GM18907 (cell line): Measurements from ENCODE around the gene ZNF775.
A peak's percentile ranks its signal among the peaks of the same experiment; 100 is the strongest.

ENCODE experiments used
- ATAC-seq: cut with Tn5 transposase; IDR thresholded peaks from one replicate; pipeline ENCODE4 v1.9.1; 2021; ENCODE audit warnings: mild to moderate bottlenecking, moderate library complexity; ENCODE audit not compliant: unreplicated experiment

ZNF775 gene

DNA sequence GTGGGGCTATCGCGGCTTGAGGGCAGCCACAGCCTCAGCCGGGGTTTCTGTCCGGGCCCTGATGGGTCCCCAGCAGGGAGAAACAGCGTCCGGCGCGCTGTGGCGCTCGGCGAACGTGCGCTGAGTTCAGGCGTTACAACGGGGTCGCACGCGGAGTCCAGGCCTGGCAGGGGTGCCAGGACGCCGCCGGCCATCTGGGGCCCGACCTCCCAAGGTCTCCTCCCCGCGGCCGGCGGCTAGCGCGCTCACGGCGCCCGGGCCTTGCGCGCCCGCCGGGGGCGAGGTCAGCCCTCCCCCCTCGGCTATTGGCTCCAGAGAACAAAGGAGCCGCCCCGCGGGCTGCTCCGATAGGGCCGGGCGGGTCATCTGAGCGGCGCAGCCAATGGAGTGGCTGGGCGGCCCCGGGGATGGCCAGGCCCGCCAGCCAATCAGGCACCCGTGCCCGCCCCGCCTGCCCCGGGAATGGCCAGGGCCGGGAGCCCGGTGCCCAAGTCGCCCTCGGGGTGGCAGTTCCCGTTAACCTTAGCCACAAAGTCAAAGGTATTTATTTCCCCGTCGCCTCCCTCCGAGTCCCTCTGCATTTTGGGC is at the start of gene ZNF775:
ZNF775 (plus strand) TSS at position 478 of the 588 bp plus-strand sequence. CDS start 9,141 bp downstream, outside the sequence.
- ATAC-seq: peak; percentile 68

DNA sequence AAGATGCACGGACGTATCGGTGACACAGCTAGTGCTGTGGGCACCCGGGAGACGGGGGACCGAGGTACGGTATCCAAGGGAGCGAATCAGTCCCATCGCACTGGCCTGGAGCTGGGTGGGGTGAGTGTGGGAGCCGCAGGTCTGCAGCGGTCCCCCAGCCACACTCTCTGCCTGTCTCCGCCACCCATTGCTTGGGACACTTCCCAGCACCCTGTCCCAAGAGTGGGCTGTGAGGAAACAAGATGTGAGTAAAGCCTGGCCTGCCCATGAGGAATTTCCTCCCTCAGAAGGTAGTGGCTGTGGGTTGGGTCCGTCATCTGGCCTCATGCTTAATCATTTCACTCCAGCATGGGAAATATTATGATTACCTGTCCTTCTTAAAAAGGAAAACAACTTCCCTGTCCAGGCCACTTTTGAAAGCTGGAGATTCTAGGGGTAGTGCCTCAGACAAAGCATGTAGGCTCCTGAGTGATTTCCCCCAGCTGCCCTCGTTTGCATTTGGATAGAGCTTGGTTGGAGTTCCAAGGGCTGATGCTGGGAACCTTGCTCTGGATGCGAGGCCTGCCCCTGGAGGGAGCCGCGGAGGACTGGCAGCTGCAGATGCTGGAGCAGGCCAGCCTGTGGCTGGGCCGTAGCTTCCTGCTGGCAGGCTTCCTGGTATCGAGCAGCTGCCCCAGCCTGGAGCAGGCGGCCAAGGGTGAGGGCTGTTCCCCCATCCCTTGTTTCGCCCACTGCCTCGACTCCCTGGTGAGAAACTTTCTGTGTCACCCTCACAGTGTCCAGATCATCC is 49.6 kb upstream of the ZNF775 start:
- no peak for ATAC-seq

DNA sequence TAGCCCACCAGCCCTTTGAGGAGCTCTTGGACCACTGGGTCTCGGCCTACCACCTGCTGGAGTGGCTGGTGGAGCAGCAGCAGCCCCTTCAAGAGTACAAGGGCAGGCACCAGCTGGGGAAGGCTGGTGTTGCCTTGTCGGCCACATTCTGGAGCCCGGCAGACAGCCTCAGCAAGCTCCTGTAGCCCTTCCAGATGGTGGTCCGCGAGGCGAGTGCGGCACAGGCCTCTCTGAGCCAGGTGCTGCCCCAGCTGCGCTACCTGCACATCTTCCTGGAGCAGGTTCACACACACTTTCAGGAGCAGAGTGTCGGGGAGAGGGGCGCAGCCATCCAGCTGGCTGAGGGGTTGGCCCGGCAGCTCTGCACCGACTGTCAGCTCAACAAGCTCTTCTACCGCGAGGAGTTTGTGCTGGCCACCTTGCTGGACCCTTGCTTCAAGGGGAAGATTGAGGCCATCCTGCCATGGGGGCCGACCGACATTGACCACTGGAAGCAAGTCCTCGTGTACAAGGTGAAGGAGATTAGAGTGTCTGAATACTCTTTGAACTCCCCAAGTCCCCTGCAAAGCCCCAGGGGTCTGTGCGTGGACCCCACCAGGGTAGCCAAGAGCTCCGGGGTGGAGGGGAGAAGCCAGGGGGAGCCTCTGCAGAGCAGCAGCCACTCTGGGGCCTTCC is 48.8 kb upstream of the ZNF775 start:
- ATAC-seq: no peak

DNA sequence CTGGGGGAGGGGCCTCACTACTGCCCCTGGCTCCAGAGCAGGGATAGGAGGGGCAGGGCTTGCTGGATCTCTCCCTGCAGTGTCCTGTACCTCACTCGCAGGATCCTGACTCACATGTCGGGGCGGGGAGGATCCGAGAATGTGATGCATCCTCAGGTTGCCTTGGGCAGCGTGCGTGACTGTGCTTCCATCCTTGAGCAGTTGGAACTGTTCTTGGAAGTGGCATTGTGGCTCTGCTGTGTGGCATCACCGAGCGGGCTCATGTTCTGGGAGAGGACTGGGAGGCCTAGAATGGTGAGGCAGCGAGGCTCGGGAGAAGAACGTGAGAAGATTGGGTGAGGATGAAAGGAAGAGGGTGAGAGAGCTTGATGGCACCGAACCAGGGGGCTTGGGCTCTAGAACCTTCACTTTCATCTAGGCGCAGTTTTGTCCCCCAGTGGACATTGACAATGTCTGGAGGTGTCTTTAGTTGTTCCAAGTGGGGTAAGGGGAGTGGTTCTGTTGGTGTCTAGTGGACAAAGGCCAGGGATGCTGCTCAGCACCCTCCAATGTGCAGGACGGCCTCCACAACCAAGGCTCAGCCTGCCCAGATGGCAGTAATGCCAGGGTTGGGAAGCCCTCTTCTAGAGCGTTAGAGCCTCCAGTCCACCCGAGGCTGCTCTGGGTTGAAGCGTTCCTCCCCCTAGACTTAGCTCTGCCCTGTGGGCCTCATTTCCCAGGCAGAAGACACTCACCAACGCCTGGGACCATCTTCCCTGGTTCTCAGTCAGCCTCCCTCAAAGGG is 46.1 kb upstream of the ZNF775 start:
- ATAC-seq: no peak

DNA sequence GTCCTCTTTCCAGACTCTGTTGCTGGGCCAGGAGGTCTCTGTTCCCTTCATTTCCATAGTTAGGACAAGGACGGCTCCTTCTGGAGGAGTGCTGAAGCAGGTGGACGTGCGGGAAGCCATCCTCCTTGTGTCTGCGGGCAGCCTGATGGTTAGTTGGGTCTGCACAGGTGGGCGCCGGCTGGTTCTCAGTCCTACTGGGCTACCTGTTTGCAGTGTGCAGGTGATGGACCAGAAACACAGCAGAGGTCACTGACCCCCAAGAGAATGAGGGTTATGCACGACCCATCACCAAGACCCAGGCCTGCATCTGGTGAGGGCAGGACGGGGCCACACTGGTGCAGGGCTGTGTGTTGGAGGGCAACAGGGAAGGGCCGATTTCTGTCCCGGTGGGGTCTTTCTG is 45.5 kb upstream of the ZNF775 start:
- no peak for ATAC-seq

DNA sequence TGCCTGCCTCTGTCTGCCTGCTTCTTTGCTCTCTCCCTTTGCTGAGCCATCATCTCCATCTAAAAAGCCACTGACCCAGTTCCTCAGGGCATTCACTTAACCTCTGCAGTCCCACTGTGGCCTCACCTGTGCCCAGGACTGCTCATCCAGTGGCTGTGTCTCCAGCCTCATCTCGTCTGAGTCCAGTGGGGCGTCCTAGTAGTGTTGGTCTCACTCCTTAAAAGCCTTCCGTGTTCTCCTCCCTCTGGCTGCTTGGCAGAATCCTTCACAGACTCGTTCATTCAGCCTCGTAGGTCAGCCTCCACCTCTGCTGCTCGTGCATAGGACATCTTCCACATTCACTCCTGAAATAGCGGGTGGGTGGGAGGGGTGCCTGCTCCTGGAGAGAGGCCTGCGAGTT is 45.0 kb upstream of the ZNF775 start:
- ATAC-seq: no peak

DNA sequence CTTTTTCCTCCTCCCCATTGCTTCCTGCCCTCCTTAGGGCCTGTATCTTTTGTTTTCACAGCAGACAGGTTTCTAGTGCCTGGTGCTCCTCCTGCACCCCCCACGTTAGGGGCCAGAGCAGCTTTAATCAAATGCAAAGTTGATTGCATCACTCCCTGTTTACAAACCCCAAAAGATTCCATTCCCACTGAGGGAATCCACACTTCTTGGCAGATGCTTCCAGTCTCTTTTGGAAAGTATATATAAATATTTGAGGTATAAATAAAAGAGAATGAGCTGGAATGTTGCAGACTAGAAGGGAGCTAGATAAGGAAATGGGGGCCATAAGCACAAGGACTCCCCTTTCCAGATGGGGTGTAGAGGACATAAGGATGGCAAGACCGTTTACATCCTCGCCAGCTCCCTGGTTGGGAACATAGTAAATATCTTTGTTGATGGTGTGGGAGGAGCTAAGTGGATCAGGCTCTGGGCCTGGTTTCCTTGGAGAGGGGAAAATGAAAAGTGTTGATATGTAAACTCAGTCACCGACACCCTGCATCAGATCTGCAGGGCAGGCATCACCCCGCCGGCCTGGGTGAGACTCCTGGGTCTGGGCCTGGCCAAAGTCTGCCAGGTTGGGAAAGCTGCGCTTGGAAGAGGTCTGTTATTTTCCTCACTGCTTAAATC is 43.9 kb upstream of the ZNF775 start:
- ATAC-seq: no peak

DNA sequence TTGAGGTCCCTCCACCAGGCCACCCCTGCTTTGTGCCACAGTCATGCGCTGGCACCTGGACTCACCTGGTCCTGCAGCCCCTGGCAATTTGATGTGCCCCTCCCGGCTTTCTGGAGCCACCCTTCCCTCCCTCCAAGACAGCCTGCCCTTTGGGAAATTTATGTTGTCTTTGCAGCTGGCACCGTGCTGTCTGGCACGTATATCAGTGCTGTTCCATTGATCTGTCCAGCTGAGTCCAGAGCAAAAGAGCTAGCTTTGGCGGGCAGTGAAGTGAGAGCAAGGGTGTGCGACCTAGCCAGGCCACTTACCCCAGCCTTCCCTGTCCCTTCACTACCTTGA is 43.4 kb upstream of the ZNF775 start:
- no peak for ATAC-seq

DNA sequence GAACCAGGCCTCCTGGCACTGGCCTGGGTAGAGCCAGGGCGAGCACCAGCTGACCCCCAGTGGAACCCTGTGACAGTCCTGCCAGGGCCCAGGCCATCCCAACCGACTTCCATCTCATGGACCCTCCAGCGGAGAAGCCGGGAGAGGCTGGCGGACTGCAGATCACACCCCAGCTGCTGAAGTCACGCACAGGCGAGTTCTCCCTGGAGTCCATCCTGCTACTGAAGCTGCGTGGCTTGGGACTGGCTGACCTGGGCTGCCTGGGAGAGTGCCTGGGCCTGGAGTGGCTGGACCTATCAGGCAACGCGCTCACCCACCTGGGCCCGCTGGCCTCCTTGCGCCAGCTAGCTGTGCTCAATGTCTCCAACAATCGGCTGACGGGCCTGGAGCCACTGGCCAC is 42.4 kb upstream of the ZNF775 start:
- ATAC-seq: no peak

DNA sequence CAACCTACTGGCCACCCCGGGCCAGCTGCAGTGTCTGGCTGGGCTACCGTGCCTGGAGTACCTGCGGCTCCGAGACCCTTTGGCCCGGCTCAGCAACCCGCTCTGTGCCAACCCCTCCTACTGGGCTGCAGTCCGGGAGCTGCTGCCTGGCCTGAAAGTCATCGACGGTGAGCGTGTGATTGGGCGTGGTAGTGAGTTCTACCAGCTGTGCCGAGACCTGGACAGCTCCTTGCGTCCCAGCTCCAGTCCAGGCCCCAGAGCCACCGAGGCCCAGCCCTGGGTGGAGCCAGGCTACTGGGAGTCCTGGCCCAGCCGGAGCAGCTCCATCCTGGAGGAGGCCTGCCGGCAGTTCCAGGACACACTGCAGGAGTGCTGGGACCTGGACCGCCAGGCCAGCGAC is 42.0 kb upstream of the ZNF775 start:
- ATAC-seq: no peak

DNA sequence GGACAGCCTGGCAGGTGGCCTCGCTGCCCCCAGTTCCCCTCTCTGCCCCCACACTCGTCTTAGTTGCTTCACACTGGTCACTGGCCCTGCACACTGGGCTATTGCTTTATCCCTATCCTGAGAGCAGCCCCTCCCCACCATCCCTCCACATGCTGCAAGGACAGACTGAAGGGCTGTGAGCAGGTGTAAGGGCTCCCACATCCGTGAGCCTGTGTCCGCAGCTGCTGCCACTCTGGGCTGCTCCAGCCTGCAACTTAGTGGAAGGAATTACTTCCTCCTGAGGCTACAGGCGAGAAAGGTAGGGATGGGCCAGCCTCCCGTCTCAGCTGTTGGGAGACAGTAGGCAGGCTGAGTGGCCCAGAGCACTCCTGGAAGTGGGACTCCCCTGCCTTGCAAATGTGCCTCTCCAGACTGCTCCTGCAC is 41.5 kb upstream of the ZNF775 start:
- ATAC-seq: no peak

DNA sequence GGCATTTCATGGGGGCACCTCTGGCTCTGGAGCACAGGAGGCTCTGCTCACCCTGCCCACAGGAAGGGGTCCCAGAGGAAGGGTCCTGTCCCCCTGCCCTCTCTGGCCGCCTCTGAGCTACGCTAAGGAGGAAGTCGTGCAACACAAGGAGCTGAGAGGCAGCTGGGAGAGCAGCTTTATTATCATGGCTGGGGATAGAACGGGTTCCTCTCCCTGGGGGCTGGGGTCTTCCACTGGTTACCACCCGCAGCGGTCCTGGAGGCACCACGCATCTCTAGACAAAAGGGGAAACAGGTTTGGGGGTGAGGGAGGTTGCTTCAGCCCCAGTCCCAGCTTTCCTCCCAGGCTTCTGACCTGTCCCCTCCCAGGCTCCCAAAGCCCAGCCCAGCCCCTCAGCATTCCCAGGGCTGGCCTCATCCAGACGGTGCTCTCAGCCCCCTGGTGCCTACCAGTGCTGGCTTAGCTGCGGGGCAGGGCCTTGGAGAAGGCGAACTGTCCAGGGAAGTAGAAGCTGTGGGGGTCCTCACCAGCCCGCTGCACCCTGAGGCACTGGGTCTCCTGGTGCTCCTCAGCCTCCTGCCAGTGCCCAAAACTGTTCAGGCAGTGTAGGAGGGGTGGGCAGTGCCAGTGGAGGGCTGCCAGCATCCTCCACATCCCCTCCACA is 40.8 kb upstream of the ZNF775 start:
- ATAC-seq: no peak

DNA sequence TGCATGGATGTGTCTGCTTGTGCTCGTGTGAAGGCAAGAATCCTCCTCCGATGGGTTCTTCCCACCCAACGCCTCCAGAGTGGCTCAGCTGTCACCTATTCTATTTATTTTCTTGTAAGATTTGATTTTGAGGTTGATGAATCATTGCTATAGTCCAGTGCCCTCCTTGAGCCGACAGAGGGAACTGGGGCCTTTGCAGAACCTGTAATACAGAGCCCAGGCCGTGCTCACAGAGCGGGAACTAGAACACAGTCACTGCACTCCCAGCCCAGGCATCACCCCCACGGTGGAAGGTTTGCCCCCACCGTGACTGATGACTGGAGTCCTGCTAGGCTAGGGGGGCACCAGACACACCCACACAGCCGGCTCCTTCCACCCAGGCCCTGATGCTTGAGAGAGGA is 39.7 kb upstream of the ZNF775 start:
- ATAC-seq: no peak

DNA sequence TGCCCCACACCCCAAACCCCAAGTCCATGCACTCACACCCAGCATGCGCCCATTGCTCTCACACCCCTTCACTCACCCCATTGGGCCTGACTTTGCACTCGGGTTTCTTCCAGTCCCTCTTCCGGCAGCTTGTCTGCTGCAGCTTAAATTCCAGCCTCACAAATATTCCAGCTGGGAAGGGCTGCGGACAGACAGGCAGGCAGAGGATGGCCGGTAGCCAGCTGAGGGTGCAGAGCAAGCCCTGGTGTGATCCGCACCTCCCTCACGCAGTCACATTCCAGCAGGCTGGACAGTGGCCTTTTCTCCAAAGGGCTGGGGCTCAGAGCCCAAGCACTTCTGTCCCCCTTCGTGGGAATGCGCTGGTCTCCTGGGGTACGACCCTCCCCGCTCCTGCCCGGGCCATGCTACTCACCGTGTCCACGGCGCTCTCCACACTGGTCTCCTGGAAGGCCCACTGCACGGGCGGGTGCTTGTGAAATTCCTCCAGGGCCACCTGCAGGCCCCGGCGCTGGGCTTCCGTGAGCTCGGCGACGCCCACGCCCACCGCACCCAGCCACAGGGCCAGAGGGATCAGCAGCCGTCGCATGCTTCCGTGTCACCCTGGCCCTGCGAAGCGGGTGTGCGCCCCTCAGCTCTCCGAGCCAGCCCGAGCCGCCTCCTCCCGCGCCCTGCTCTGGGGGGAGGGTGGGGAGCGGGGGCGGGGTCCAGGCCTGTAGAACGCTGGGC is 38.9 kb upstream of the ZNF775 start:
- no peak for ATAC-seq

DNA sequence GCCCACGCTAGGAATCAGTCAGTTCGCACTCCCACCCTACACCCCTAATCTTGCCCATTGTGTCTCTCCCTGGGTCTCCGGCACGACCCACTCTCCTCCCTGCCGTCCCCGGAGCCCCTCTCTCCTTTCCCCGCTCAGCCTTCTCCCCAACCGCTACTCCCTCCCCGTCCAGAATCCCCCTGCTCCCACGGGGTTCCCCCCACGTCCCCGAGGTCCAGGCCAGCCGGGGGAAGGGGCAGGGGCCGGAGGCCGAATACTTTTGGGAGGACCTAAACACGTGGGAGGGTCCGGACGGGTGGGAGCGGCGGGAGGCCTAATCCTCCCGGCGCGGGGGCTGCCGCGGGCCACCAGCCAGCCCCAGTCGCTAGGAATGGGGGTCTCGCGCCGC is 38.3 kb upstream of the ZNF775 start:
- ATAC-seq: no peak

DNA sequence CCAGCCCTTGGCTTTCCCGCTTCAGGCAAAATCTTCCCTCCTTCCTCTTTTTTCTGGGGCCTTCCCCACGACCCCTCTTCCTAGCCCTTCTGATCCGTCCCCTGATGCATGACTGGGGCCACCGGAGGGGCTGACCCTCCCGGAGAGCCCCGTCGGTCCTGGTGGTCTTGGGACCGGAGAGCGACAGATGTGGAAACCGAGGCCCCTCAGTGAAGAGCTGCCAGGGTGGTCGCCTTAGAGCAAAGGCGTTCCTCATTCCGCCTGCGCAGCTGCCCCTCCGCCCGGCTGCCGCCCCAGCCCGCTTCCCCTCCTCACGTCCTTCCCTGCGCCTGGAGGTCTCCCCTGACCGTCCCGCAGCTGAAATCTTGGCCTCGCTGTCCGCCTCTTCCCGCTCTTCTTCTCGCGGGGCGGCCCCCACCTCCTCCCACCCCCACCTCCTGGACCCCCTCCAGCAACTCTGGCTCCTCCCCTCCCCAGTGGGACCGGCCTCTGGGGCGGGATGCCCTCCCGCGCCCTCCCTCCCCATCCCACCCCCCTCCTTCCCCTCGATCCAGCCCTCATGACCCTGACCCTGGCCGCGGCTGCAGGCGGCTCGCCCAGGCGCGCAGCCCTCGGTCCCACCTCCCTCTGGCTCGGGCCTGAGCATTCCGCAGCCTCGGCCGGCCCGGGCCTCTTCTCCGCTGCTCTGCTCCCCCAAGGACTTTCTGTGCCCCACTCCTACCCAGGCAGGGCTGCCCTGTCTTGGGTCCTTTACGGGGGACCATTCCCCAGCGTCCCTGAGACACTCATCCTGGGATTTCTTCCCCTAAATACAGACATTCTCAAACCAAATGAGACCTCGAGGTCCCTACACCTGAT is 37.6 kb upstream of the ZNF775 start, which contains the start of gene RARRES2:
RARRES2 (minus strand) TSS at position 367 of the 858 bp plus-strand sequence. CDS start 1,020 bp downstream, outside the sequence.
- ATAC-seq: no peak

DNA sequence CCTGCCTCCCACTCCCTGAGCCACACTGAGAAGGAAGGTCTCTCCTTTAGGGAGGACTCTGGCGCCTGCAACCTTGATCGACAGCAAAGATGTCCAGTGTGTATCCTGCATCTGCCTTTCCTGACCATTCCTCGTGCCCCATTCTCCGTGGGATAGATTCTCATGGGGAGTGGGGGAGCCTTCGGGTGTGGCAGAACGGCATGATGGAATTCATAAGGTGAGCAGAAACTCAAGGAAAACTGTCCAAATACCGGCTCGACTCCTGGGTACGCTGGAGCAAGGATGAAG is 37.1 kb upstream of the ZNF775 start:
- no peak for ATAC-seq

DNA sequence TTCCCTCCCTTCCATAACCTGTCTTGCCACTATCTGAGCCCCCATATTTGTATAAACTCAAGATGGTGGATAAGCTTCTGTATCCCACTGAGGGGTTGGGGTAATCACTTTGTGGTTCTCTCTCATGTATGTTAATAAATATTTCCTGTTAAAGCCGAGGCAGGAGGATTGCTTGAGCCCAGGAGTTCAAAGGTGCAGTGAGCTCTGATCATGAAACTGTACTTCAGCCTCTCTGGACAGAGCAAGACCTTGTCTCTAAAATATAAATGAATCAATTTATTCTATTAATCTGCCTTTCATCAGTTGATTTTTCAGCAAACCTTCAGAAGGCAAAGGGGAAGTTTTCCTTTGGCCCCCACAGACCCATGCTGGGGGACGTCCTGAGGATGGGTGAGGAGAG is 35.9 kb upstream of the ZNF775 start:
- ATAC-seq: no peak

DNA sequence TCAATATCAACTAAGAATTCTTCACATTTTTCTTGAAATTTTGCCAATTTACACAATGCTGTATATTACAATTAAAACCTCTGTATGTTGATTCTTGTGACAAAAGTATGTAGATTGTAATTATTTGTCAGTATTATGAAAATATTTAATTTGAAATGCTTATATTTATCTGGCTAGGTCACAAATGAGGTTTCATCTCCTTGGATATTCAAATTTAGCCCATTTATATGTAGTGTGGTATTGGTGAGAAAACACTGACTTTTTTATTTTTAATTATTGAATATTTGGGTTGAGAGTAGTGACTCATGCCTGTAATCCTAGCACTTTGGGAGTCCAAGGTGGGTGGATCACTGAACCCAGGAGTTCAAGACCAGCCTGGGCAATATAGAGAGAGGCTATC is 34.8 kb upstream of the ZNF775 start:
- no peak for ATAC-seq
